Measurements from ENCODE around the gene REG1B.

Gene REG1B

DNA sequence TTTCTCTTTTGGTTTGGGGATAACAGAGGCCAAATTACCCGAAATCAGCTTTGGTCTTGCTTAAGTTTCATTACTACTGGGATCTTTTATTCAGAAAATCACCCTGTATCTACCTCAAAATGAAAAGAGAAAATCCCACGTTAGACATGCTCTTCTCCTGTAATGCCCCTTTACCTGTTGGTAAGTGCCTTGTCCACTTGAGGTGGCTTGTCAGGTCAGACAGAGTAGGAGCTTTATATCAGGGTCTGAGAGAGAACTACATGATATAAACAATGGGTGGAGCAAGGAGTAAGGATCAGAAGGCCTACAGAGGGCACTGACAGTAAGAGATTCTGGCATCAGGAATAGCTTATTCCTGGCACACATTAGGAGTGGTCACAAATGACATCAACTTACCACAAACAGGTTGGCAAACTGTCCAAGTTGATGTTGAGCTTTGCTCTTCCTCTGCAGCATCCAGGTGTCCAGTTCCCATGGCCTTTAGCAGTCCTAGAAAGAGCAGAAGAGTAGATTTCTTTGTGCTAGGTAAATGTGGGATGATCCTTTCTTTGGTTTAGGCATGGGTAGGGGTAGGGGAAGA lies at the start of gene REG1B:
Gene REG1B, minus strand, starts transcription at position 209 of the 580 bp plus-strand sequence. CDS start 381 bp downstream, outside the sequence.
- no peak for DNase-seq
- H3K4me1 Mint-ChIP-seq, result peaks cover 11 to 21% of the 10 kb centered on the region in 2 donors

DNA sequence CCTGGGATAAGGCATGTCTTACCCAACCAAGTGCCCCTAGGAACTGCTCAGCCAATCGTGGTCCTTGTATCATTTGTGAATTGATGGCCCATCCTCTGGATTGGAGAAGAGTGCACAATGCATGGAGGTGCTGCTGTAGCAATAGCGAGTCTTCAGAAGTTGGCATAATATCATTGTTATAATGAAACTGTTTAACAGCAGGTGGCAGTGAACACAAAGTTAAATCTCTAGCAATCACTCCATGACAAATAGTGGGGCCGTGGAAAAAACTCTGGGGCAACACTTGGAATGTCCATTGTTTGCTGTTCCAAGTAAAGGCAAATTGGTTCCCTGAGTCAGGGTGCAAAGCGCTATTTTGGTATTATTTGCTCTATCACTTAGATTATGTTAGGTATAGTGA lies 43.9 kb upstream of the REG1B start:
- Mint-ChIP-seq H3K27ac (no peak overlapping the region), H3K36me3 (no peaks in the 10 kb centered on the region), H3K9me3 (no peaks in the 10 kb centered on the region), H3K4me1 (peaks cover 0 to 2% of the 10 kb centered on the region in 2 donors), H3K27me3 (peaks cover 8 to 12% of the 10 kb centered on the region in 2 donors), H3K4me3 (no peak overlapping the region)
- ATAC-seq (replicated peaks), result no peak
- DNase-seq, result no peak

More for the DNA sequence above, at the start of gene REG1B:
- no peak for ATAC-seq (replicated peaks)
- Mint-ChIP-seq H3K9me3 (no peaks in the 10 kb centered on the region), H3K36me3 (no peaks in the 10 kb centered on the region), H3K27ac (no peak within 1 kb of the TSS), H3K27me3 (no peaks in the 10 kb centered on the region), H3K4me3 (no peak within 1 kb of the TSS)

DNA sequence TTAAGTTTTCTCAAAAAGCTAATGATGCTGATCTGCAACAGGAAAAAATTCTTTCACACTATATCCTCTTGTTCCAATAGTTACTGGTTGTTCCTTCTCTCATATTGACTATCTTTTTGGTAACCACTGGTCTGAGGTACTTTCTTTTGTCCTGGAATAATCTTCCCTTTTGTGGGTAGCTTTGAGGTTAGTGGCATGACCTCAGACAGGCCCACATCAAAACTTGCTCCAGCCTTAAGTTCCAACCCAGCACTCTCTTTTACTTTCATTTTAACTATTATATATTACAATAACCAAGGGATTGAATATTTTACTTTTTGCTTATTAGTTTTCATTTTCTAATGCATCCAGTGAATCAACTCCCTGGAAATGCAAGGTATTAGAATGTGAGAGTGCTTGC lies 42.0 kb upstream of the REG1B start:
- Mint-ChIP-seq H3K9me3 (no peaks in the 10 kb centered on the region), H3K4me1 (peaks cover 0 to 2% of the 10 kb centered on the region in 2 donors), H3K36me3 (no peaks in the 10 kb centered on the region), H3K4me3 (no peak overlapping the region), H3K27ac (no peak overlapping the region), H3K27me3 (peaks cover 6 to 8% of the 10 kb centered on the region in 2 donors)
- ATAC-seq (replicated peaks), result no peak
- DNase-seq, result no peak

DNA sequence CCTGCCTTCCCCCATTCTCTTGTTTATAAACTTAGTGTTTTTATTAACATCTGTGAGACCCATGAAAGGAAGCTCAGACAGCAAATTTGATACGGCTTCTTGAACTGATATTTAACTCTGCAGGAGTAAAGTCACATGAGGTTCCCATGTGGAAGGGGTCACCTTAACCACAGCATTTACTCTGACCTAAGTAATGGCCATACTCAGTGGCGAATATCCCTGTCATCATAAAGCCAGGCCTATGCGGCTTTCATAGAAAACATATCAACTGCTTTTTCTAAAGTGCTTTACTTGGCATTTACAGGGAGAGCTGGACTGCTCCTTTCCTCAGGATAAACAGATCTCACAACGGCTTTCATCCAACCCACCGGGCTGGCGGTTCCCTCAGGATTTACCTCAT lies 41.5 kb upstream of the REG1B start:
- Mint-ChIP-seq H3K36me3 (no peaks in the 10 kb centered on the region), H3K9me3 (no peaks in the 10 kb centered on the region), H3K27ac (no peak overlapping the region), H3K4me3 (no peak overlapping the region), H3K4me1 (peaks cover 0 to 2% of the 10 kb centered on the region in 2 donors), H3K27me3 (peaks cover 6% of the 10 kb centered on the region in 2 donors)
- DNase-seq, result no peak
- no peak for ATAC-seq (replicated peaks)

DNA sequence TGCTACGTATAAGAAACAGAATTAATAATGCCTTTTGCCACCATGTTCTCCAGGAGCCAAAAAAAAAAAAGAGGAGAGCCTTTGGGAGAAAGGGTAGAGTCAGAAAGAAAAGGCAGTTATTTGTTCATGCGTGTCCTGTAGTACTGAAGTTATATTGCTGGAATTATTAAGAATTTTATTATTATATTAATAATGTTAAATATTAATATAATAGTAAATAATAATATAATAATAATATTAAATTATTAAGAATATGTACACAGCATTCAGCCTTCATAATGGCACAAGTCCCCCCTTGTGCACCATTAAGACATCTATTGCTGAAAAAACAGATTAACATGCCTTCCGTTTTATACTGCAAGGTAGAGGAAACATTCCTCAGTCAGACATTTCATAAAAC lies 40.6 kb upstream of the REG1B start:
- Mint-ChIP-seq H3K4me3 (no peak overlapping the region), H3K9me3 (no peaks in the 10 kb centered on the region), H3K36me3 (no peaks in the 10 kb centered on the region), H3K27me3 (peaks cover 4 to 6% of the 10 kb centered on the region in 2 donors), H3K27ac (no peak overlapping the region), H3K4me1 (peaks cover 0 to 2% of the 10 kb centered on the region in 2 donors)
- DNase-seq, result no peak
- no peak for ATAC-seq (replicated peaks)

- Mint-ChIP-seq H3K4me3 (no peak overlapping the region), H3K27ac (no peak overlapping the region), H3K27me3 (peaks cover 4 to 6% of the 10 kb centered on the region in 2 donors), H3K36me3 (no peaks in the 10 kb centered on the region), H3K4me1 (peaks cover 0 to 2% of the 10 kb centered on the region in 2 donors), H3K9me3 (no peaks in the 10 kb centered on the region)
- ATAC-seq (replicated peaks), result no peak
- DNase-seq, result no peak
Observed at GRCh38 chr2:79125721-79125985, 37.9 kb upstream of the REG1B start.

DNA sequence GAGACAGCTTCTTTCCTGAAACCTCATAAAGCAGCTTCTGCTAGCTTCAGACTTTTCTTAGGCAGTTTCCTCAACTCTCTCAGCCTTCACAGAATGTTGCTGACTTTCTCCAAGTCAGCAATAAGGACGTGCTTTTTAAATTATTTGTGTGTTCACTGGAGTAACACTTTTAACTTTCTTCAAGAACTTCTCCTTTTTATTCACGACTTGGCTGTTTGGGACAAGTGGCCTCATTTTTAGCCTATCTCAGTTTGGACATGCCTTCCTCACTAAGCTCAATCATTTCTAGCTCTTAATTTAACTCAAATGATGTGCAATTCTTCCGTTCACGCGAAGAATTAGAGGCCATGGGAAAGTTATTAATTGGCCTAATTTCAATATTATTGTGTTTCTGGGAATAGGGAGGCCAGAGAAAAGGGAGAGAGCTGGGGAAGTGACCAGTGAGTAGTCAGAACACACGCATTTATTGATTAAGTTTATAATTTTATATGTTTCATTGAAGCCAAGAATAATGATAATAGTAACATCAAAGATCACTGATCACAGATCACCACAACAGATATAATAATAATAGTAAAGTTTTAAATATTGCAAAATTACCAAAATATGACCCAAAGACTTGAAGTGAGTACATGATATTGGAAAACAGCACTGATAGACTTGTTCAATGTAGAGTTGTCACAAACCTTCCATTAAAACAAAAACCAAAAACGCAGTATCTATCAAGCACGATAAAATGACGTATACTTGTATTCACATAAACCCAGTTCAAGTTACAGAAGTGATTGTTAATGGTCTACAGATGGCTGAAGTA lies 37.3 kb upstream of the REG1B start:
- Mint-ChIP-seq H3K36me3 (no peaks in the 10 kb centered on the region), H3K4me1 (peaks cover 0 to 2% of the 10 kb centered on the region in 2 donors), H3K9me3 (no peaks in the 10 kb centered on the region), H3K27me3 (peaks cover 4 to 6% of the 10 kb centered on the region in 2 donors), H3K4me3 (no peak overlapping the region), H3K27ac (no peak overlapping the region)
- no peak for DNase-seq
- no peak for ATAC-seq (replicated peaks)

- no peak overlapping the region for H3K4me3 Mint-ChIP-seq
- peaks cover under 1 to 1% of the 10 kb centered on the region in 2 donors for H3K27me3 Mint-ChIP-seq
- no peak overlapping the region for H3K27ac Mint-ChIP-seq
- no peaks in the 10 kb centered on the region for H3K4me1 Mint-ChIP-seq
- no peak for DNase-seq
- H3K36me3 Mint-ChIP-seq, result no peaks in the 10 kb centered on the region
- no peak for ATAC-seq (replicated peaks)
- H3K9me3 Mint-ChIP-seq, result peaks cover 0 to 2% of the 10 kb centered on the region in 2 donors
Observed at GRCh38 chr2:79122676-79123075, 34.9 kb upstream of the REG1B start.

DNA sequence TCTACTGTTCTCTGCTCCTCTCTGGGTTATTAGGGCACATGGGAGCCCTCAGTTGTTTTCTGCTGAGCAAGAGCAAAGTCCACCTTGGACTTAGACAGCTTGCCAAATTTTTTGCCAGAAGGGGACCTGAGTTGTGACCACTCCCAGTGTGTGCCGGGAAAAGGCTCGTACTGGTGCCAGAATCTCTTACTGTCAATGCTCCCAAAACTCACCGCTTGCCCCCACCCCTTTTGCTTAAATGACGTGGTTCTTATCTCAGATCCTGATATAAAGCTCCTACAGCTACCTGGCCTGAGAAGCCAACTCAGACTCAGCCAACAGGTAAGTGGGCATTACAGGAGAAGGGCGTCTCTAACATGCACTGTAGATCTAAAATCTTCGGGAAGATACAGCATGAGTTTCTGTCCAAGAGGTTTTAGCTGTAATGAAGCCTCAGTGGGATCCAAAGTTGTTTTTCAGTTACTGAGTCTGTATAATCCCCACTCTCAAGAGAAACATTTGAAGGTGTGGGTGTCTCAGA lies 32.5 kb upstream of the REG1B start, which contains the start of gene REG1A:
Gene REG1A, plus strand, starts transcription at position 295 of the 520 bp plus-strand sequence. CDS start 374 bp downstream, outside the sequence.
- no peak for DNase-seq
- Mint-ChIP-seq H3K27me3 (no peaks in the 10 kb centered on the region), H3K4me1 (peaks cover under 1 to 3% of the 10 kb centered on the region in 2 donors), H3K9me3 (peaks cover 0 to 2% of the 10 kb centered on the region in 2 donors), H3K4me3 (no peak within 1 kb of the TSS), H3K36me3 (no peaks in the 10 kb centered on the region), H3K27ac (peak within 1 kb of the TSS; percentile 33)
- no peak for ATAC-seq (replicated peaks)

DNA sequence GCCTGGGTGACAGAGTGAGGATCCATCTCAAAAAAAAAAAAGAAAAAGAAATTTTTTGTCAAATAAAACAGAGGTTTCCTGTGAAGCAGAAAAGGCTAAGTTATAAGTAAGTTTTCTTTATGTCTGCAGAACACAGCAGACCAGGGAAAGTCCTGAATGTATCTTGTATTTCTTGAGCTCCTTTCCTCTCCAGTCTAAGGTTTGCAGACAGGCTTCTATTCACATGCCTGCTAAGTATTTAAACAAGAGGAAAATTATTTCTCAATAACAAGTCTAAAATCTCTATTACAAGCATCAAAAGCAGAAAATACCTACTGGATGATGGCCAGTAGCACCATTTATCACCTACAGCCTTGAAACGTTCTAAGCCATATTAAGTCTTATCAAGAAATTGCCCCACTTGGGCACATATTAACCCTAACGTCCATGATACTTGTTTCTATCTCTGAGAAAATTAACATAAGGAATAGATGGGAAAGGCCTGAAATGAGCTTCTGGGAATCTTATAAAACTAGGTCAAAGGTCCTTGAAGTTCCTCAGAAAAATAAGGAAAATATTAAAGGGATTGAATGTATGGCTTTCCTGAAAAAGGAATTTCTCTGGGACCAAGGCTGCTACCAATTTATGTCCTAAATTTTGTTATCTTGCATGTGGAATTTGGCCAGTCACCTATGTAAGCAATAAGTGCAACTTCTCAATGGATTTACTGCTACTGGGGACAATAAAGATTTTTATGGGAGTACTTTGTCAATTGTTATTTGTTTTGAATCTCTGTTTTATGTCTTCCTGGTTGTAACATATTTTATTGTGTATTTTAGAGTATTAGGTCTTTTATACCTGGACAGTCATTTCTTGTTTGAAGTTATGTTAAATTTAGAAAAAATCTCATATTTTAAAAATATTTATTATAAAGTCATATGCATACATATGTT lies 29.5 kb upstream of the REG1B start:
- ATAC-seq (replicated peaks) (no peak), DNase-seq (no peak)
- Mint-ChIP-seq H3K4me1 (peaks cover 9% of the 10 kb centered on the region in 2 donors), H3K27ac (no peak overlapping the region), H3K27me3 (no peaks in the 10 kb centered on the region), H3K9me3 (peaks cover 0 to 2% of the 10 kb centered on the region in 2 donors), H3K4me3 (no peak overlapping the region), H3K36me3 (no peaks in the 10 kb centered on the region)

GRCh38 chr2:79114797-79115494 lies 27.2 kb upstream of the REG1B start:
- H3K27ac Mint-ChIP-seq, result no peak overlapping the region
- peaks cover 9 to 14% of the 10 kb centered on the region in 2 donors for H3K4me1 Mint-ChIP-seq
- DNase-seq (no peak), ATAC-seq (replicated peaks) (peak; percentile 21 to 53)
- H3K4me3 Mint-ChIP-seq, result no peak overlapping the region
- H3K36me3 Mint-ChIP-seq, result no peaks in the 10 kb centered on the region
- H3K27me3 Mint-ChIP-seq, result no peaks in the 10 kb centered on the region
- peaks cover 0 to 6% of the 10 kb centered on the region in 2 donors for H3K9me3 Mint-ChIP-seq

GRCh38 chr2:79112269-79112668 lies 24.5 kb upstream of the REG1B start:
- peaks cover 0 to 4% of the 10 kb centered on the region in 2 donors for H3K9me3 Mint-ChIP-seq
- H3K36me3 Mint-ChIP-seq, result no peaks in the 10 kb centered on the region
- no peak for DNase-seq
- ATAC-seq (replicated peaks), result no peak
- peaks cover 9 to 14% of the 10 kb centered on the region in 2 donors for H3K4me1 Mint-ChIP-seq
- H3K4me3 Mint-ChIP-seq, result no peak overlapping the region
- H3K27me3 Mint-ChIP-seq, result no peaks in the 10 kb centered on the region
- H3K27ac Mint-ChIP-seq, result no peak overlapping the region

- Mint-ChIP-seq H3K4me3 (no peak overlapping the region), H3K27me3 (no peaks in the 10 kb centered on the region), H3K36me3 (peaks cover 0 to 5% of the 10 kb centered on the region in 2 donors), H3K4me1 (peaks cover 9 to 10% of the 10 kb centered on the region in 2 donors), H3K9me3 (peaks cover 6 to 7% of the 10 kb centered on the region in 2 donors), H3K27ac (no peak overlapping the region)
- DNase-seq, result no peak
- ATAC-seq (replicated peaks), result no peak
Observed at GRCh38 chr2:79105259-79105658, 17.5 kb upstream of the REG1B start.

All from stimulated activated naive B cell treated with anti-CD40 and anti-IgM and Interleukin-4, amounts not matched to agents 10 μg/mL and 1 μg/mL and 100 μg/mL, for 72 hours (primary cell).